ENCODE results near the gene RSRC1.
"Not testable (repeated sequence)": the region's sequence is repeated elsewhere in the genome, so short reads cannot be mapped to it uniquely, and the experiment has no call there.

RSRC1 gene

DNA sequence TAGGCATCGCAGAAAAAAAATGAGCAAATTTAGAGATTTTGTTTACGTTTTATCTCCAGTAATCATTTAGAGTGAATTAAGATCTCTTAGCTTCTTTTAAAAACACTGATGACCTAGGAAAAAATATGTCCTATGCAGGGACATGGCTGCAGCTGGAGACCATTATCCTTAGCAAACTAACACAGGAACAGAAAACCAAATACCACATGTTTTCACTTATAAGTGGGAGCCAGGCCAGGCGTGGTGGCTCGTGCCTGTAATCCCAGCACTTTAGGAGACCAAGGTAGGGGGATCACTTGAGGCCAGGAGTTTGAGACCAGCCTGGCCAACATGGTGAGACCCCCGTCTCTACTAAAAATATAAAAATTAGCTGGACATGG lies 298.6 kb downstream of the RSRC1 start:
- not testable (repeated sequence) for DNase-seq

DNA sequence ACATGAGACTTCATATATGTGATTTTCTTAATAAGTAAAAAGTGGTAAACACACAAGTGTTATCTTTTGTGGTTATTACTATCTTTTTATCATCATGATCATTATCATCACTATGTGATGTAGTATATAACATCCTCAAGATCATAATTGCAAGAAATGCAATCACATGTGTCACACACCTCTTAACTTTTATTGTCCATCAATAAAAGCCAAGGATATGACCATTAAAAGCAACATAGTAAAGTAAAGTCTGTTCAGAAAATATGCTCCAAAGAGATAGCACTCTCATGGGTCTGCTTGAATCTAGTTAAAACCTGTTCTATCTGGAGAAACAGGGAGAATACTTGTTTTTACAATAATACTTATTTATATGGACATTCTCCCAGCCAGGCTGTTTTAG lies 308.1 kb downstream of the RSRC1 start:
- DNase-seq = no peak

DNA sequence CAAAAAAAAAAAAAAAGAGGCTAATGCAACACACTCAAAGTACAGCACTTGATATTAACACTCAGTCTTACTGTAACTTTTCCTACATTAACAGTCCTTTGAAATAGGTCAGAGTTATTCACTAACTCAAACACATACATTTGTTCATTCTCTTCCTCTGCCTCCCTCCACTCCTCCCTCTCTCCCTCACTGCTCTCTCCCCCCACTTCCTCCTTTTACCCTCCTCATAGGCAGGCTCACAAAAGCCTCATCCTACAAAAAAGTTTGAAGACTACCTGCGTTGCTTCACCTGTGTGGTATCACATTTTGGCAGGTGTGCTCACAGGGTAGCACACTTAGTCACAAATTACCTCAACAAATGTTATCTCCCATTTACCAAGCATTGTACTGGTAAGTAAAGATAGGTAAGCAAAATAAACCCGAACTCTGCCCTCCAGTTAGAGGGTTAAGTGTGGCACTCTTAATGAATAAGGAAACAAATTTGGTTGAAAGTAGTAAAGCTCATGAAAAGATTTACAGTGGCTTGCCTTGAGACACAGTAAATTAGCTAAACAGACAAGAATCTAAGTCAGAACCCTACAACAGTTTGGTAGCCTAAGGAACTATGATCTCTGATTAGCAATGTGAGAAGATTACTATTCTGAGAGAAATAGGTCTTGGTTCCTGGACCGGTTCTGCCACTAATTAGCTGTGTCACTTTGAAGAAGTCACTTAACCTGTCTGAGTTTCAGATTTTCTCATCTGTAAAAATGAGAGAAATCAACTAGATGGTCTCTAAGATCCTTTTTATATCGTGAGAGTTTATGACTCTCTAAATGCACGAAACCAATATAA lies 310.1 kb downstream of the RSRC1 start:
- no peak for DNase-seq

DNA sequence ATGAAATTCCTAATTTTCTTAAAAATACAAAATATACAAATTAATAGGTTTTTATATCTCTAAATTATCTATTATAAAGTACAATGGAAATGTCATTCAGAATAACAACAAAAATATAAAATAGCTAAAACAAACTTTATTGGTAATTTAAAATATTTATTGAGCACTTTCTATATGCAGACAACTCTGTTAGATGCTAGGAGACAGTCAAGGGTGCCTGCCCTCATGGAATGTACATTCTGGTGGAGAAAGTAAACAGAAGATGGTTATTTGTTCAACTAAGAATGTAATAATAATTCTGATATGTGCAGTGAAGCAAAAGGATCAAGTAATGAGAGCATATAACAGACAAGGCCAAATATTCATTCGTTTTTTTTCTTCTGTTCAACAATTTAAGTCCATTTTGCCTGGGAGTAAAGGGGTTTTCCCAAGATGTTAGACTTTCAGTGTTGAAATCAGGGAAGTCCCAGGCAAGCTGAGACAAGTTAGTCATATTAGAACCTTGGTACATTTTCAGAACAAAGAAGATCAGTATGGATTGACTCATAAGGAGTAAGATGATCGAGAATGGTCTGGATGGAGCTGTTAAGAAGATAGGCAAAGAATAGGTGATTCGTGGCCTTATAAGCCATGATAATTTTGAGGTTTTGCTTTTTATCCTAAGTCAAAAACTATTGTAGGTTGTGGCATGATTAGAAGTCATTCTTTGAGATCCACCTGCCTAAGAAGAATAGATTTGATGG lies 310.9 kb downstream of the RSRC1 start:
- no peak for DNase-seq

DNA sequence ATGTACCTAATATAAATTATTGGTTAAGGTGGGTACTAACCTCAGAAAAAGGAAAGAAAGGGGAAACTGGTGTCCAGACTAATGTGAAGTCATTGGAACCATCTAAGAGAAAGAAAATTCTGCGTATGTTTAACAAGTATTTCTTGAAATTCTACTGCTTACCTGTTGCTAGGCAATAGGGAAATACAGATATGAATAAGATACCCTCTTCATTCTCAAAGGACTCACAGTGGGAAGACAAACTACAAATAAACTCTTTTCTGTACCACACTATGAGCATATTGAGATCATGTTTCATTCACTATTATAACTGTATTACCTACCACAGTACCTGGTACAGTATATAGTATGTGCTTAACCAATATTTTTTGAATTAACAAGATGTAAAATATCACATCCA lies 320.6 kb downstream of the RSRC1 start:
- no peak for DNase-seq

DNA sequence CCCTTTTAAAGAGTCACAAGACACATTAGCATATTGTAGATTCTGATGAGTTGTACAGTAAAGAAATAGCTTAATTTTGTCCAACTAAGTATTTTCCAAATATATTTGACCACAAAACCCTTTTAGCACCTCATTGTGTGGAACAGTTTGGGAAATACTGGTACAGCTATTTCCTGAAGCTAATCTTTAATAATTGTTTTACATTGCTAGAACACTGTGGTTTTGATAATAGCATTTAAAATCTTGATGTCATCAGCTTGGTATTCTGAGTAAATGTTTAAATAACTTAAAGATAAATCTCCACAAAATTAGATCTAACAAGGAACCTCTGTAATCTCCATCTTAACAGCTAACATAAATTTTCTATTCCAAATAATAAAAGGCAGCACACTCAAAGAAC lies 321.1 kb downstream of the RSRC1 start:
- no peak for DNase-seq

DNA sequence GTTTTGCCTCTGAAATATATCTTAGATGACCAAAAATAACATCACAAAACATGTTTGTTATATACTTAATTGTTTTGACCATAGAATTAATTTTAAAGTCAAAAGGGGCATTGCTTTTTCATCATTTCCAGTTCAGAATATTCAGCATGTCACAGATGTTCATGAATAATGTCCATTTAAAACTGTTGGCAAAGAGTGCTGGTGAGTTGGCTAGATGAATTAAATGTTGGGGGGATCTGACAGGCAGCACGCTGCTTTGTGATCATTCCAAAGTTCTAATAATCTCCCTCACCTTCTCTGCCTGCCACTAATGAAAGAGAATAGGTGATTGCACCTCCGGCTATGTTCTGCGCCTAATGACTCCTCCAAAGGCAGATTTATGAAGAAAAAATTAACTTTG lies 321.9 kb downstream of the RSRC1 start:
- no peak for DNase-seq

DNA sequence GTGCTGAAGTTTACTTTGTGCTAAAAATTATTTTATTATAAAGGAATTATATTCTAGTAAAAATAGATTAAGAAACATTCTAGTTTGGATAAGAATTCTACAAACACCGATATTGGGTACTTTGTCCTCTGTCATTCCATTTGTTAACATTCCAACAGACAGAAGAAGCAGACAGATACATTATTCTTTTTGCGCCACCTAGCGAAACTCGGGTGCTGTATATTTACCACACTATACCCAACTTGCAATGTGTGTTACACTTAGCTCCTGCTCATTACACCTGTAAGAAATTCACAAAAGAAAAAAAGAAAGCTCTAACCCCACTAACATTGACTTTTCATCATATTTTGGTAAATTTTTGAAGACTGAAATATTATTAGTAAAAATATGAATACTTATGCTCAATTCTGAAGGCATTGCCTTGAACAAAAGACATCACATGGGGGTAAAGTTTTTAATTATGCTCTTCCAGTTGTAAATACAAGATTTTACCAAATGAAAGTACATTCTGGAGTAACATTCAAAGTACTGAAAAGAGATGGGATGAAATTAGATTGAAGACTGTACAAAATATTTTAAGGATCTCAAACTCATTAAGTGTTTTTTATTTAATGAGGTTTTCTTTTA lies 324.6 kb downstream of the RSRC1 start:
- DNase-seq = peak; percentile 2

DNA sequence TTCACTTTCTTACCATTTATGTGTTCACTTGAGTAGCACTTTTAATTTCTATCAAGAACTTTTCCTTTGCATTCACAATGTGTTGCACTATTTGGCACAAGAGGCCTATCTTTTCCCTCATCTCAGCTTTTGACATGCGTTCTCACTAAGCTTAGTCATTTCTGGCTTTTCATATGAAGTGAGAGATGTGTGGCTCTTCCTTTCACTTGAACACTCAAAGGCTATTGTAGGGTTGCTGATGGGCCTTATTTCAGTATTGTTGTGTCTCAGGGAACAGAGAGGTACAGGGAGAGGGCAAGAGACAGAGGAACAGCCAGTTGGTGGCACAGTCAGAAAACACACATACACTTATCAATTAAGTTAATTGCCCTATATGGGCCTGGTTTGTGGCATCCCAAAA lies 333.7 kb downstream of the RSRC1 start:
- no peak for DNase-seq

DNA sequence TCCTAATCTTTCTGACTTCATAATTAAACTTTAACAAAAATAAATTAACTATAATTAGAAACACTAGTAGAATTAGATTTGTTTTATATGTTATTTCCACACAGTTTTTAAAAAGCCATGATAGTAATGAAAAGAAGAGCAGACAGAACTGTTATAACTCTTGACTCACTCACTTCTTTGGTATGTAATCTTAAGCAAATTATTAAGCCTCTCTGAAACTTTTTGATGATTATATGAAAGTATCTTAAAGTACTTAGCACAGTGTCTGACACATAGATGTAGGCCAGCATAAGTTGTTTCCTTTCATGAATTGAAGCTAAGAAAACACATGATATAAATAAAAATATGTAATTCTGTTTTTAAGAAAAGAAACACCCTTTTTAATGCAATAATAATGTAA lies 337.5 kb downstream of the RSRC1 start:
- no peak for DNase-seq

DNA sequence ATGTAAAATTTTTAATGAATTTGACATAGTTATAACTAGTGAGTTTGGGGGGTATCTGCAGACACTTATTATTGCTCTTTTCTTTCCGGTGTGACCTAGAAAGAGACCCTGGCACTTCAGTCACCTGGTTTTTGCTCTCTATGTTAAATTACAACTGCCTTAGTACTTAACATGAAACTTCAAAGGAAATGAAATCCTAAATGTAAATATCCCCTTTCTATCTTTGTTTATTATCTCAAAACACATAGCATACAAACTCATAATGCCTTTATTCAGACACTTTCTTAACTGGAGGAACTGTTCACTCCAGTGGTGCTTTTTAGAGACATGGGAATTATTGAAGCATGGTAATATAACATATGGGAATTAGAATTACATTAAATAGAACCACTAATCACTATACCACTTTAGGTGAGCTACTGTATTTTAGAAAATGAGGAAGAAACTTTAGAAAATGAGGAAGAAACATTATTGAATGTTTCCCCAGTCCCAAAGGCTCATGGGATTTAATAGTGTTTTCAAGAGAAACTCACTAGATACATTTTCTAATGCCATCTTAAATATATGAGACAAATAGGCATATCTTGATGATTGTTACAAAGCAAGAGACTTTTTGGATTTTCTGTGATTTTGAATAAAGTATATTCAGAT lies 341.6 kb downstream of the RSRC1 start:
- no peak for DNase-seq

DNA sequence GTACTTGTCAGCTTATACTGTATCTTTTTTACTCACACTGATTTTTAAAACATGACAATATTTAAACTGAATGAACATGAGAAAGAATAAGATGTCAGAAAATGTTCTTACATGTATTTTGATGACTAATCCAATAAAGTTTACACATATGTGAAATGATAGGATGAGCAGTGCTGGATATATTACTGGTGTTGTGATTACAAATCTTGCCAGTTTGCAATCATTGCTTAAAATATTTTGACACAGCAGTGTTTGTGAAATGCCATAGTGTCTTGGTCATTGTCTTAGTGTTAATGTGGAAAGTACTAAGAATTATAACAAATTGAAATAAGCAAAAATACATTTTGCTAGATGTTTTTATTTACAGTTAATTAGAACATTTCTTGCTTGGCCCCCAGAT lies 342.4 kb downstream of the RSRC1 start:
- no peak for DNase-seq

DNA sequence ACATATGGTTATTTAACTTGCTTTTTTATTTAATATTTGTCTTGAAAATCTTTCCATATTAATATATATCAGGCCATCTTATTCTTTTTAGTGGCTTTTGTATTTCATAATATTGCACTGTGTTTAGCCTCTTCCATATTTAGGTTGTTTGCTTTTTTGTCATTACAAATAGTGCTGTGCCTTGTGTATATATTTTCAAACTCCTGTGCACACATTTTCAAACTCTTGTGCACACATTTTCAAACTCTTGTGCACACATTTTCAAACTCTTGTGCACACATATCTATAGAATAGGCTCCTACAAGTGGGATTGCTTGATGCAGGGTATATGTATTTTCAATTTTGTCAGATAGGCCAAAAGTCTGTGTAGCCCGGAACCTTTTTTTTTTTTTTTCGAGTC lies 343.1 kb downstream of the RSRC1 start:
- DNase-seq = no peak

DNA sequence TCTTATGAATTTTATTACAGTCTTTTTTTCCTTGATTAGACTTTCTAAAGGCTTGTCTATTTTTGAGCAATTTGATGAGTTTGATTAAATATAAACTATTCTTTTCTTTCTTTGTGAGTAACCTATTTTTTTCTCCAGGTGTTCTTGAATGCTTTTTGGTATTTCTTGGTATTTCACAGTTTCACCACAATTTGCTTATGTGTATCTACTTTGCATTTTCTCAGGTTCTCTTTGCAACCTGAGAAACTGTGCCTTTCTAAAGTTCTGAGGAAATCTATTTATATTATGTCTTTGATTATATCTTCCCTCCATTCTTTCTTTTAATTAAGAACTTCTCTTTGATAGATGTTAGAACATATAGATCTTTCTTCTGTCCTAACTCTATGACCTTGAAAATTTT lies 344.0 kb downstream of the RSRC1 start:
- DNase-seq = no peak

DNA sequence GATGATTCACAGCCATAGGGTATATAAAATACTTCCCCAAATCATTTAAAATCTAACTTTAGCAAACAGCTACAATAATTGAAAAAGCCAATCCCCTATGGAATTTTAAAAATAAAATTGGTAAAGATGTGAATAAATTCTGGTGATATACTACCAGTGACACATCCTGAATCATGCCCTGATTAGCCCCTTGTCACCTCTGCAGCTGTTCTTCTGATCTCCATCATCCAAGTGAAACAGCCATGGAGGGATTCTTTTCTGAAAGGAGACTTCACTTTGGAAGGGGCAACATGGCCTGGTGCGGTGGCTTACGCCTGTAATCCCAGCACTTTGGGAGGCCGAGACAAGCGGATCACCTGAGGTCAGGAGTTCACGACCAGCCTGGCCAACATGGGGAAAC lies 345.5 kb downstream of the RSRC1 start:
- no peak for DNase-seq

DNA sequence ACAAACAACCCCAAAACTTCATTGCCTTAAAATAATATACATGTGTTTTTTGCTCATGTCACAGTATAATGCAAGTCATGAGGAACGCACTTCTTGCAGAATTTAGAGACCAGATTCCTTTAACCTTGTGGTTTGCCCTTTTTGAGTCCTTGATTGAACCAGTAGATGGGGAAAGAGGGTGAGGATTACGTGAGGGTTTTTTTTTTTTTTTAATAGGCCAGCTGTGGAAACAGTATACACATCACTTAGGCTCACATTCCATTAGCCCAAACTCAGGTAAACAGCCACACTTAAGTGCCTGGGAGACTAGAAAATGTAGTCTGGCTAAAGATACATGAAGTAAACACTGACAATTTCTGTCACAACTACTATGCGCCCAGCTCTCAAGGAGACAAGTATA lies 346.2 kb downstream of the RSRC1 start:
- DNase-seq = no peak

DNA sequence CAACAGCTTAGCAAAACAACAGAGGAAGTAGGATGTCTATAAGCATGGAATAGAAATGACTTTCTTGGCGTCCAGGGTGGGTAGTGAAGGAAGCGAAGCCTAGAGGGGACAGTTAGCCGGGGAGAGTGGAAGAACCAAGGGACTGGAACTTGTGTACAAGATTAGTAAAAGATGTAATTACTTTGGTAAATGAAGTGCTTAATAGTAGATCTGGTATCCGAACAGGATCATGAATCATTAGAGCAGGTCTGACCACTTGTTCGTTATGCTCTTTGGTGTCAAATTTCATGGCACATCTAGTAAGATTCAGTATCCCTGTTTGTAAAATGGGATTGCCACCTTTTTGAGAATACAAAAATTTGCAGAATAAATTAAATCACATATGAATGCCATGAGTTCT lies 348.6 kb downstream of the RSRC1 start:
- DNase-seq = no peak

DNA sequence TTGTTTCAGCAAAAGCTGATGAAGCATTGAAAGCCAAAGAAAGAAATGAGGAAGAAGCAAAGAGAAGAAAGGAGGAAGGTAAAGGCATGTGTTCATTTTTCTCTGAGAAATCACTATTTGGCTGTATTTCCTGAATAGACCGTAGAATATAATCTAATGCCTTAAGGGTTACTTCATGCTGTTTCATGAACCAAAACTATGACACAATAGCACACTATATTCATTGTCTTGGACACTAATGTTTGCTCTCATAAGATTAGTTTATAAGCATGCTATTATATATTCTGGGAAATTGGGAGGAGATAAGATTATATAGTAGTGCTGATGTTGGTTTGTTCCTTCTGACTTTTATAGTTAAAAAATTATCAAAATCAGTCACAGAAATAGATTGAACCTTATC lies 351.0 kb downstream of the RSRC1 start:
- DNase-seq = no peak

DNA sequence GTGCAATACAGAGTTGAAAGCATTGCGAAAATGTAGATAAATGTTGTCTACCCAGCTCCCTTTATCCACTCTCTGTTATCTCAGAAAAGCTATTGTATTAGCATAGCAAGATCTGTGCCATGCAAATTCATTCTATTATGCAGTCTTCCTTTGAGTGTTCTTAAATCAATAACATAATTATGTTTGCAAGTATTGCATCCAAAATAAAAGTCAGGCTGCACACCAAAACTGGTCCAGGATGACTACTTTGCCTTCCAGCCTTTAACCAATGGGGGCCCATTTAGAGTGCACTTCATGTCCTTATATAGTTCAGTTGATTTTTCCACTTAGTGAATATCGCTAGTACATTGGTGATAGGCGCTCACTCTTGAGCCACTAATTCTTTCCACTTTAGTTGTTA lies 353.7 kb downstream of the RSRC1 start:
- no peak for DNase-seq

DNA sequence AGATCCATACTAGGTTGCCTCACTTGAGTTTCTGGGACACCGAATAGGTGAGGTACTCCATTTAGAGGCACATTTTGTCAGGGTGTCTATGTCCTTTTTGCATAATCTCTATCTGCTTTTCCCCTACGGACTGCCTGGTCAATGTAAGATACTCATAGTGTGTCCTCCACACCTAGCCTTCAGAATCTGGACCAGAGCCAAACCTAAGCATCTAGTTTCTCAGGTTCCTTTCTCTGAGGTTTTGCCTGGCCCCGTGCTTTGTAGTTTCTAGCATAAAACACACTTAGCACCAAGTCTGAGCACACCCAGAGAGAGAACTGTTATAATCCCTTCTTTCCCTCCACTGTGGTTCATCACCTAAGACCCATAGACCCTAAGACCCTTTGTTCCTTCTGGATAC lies 355.2 kb downstream of the RSRC1 start:
- no peak for DNase-seq

DNA sequence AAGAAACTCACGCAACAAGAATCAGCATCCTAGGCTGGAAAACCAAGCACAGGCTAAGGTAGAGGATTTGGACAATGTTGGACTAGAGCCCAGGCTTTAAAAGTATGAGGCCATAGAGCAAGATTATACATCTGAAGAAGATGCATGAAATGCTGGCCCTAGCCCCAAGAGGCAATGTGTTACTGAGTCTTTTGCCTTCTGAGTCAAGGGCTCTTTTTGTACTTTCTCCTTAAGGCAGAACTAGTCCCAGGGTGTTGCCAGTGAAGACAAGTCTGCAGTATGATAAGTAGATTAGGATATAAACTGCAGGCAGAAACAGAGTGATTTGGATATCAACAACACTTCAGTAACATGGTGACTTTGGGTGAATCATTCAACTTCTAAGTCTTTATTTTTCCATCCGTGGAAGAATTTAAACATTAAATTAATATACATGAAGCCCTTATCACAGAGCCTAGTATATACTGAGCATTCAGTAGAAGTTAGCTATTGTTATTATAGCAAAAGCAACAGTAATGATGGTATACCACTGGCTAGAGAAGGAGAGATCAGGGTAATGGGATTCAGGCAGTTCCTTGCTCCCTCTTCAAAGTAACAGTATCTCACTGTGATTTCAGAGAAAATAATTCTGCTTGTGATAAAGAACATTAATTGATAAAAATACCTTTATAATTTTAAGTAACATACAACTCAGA lies 361.2 kb downstream of the RSRC1 start:
- DNase-seq = no peak

DNA sequence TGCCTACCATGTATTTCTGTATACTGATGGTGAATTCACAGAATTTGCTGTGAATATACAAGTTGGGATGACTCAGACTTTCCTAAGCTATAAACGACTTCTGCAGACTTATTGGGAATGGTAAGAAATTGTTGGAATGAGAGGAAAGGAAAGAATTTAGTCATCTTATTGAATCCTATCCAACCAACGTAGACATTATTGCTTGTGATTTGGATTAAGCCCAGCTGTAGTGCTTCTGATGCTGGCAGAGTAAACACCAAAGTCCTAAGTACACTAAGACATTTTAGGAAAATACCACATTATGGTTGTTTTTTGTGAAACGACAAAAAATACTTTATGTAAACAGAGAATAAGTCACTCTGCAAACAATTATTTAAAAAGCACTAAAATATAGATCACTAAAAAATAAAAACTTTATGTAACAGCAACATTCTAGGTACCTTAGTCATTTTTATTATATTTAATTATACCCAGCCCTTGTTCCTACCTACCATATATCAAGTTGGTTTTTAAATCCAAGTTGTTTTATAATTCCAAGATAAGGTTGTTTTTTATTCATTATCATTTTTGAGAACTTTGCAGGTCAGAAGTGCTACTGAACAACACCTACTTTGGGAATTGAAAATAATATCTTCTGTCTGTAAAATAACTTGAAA lies 361.9 kb downstream of the RSRC1 start:
- no peak for DNase-seq
